ENCODE data around the gene PRKACA.

DNA sequence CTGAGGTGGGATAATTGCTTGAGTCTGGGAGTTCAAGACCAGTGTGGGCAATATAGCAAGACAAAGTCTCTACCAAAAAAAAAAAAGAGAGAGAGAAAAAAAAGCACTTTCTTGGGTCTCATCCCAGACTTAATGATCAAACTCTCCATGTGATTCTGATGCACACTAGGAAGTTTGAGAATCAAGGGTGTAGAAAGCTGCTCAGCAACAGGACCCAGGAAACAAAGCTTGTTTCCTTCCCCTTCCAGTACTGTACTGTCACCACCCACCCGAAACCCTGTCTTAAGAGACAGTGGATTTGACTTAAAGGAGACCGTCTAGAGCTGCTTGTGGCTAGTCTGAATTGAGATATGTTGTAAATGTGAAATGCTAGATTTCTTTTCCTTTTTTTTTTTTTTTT, 39.2 kb downstream of the PRKACA start:
- no peak for TF ChIP-seq ZNF274 (IDR thresholded peaks at IDR 0.05; ENCODE audit: low read depth, low read length)
- TF ChIP-seq YY1 (IDR thresholded peaks at IDR 0.05; ENCODE audit: insufficient read depth, insufficient read length), result no peak
